K562 (cell line): Measurements from ENCODE around the gene BEST2. TPM values are rescaled to one million over a fixed set of nuclear protein-coding genes. Genes with fewer than 3 reads are reported as not detected.

Experiments
- ARID1B ChIP-seq: fragments of 450-650 bp; IDR thresholded peaks from 2 replicates; pipeline ENCODE4 v1.6.1; 2016; ENCODE audit warnings: antibody characterized with exemption, mild to moderate bottlenecking, inconsistent platforms
- ARID2 ChIP-seq: fragments of 450-650 bp; IDR thresholded peaks from 2 replicates; pipeline ENCODE4 v1.6.1; 2017; ENCODE audit warnings: antibody characterized with exemption, mild to moderate bottlenecking
- DACH1 ChIP-seq: fragments of 450-650 bp; IDR thresholded peaks from 2 replicates; pipeline ENCODE4 v1.6.1; 2018; ENCODE audit not compliant: partially characterized antibody
- HMG20A ChIP-seq: fragments of 450-650 bp; formaldehyde crosslinking; conservative IDR thresholded peaks from 2 replicates; pipeline ENCODE4 v1.4.0; 2020; ENCODE audit warnings: mild to moderate bottlenecking, mixed read lengths
- JUND ChIP-seq, 2 experiments: IDR thresholded peaks; 2 replicates in 1 of 2; 3 replicates in 1 of 2; pipeline ENCODE4 v1.6.1; 2011; ENCODE audit warnings: borderline replicate concordance in 2 of 2, low read depth in 2 of 2, low read length in 2 of 2, improper control_type of control experiment in 1 of 2, missing biosample characterization in 1 of 2, missing genetic modification characterization in 1 of 2, missing genetic modification reagents in 1 of 2
- KAT7 ChIP-seq: sonication (generic); formaldehyde crosslinking; IDR thresholded peaks from 2 replicates; pipeline ENCODE4 v1.8.0; 2022; ENCODE audit warnings: missing genetic modification reagents, mild to moderate bottlenecking, borderline replicate concordance
- KLF13 ChIP-seq: fragments of 450-650 bp; IDR thresholded peaks from 2 replicates; pipeline ENCODE4 v1.6.1; 2016; ENCODE audit warnings: missing genetic modification characterization, low read depth, mild to moderate bottlenecking, missing compliant biosample characterization, moderate library complexity, borderline replicate concordance
- NR2C2 ChIP-seq, 2 experiments: fragments of 200-800 bp in 1 of 2; sonication (Bioruptor generic) in 1 of 2; sonication (generic) in 1 of 2; formaldehyde crosslinking in 1 of 2; IDR thresholded peaks; 2 replicates each; pipeline versions ENCODE4 v1.6.1 to v1.8.0; 2016 to 2022; ENCODE audit warnings: mild to moderate bottlenecking in 1 of 2, missing compliant biosample characterization in 1 of 2, missing genetic modification characterization in 1 of 2, missing genetic modification reagents in 1 of 2
- PURB ChIP-seq: sonication (generic); formaldehyde crosslinking; IDR thresholded peaks from 2 replicates; pipeline ENCODE4 v1.9.0; 2021; ENCODE audit warnings: low read depth, mild to moderate bottlenecking, missing genetic modification reagents
- TFAM ChIP-seq: fragments of 250-450 bp; sonication (Bioruptor Pico); conservative IDR thresholded peaks from 2 replicates; pipeline ENCODE4 v1.5.0; 2021; ENCODE audit warnings: mild to moderate bottlenecking, moderate library complexity
- ZNF134 ChIP-seq: fragments of 250-450 bp; sonication (Bioruptor Pico); conservative IDR thresholded peaks from 2 replicates; pipeline ENCODE4 v1.4.0; 2020
- ZNF212 ChIP-seq: fragments of 450-650 bp; formaldehyde crosslinking; IDR thresholded peaks from 2 replicates; pipeline ENCODE4 v1.4.0; 2020; ENCODE audit warnings: mild to moderate bottlenecking
- ZNF23 ChIP-seq: fragments of 250-450 bp; sonication (Bioruptor Pico); IDR thresholded peaks from 2 replicates; pipeline ENCODE4 v1.4.0; 2020; ENCODE audit warnings: mild to moderate bottlenecking
- ZNF57 ChIP-seq: fragments of 450-650 bp; formaldehyde crosslinking; IDR thresholded peaks from 2 replicates; pipeline ENCODE4 v1.4.0; 2020; ENCODE audit warnings: mild to moderate bottlenecking, moderate library complexity
- ZNF644 ChIP-seq: fragments of 200-800 bp; sonication (Bioruptor generic); IDR thresholded peaks from 2 replicates; pipeline ENCODE4 v1.6.1; 2016; ENCODE audit warnings: low read depth, missing genetic modification characterization, missing compliant biosample characterization
- ZNF766 ChIP-seq: fragments of 200-800 bp; sonication (Bioruptor generic); conservative IDR thresholded peaks from 2 replicates; pipeline ENCODE4 v1.6.1; 2016; ENCODE audit warnings: missing genetic modification characterization, missing compliant biosample characterization
- polyA plus RNA-seq, 8 experiments: library from polyadenylated mRNA; depleted of rRNA in 4 of 8; stranded (reverse) in 5 of 8; unstranded in 3 of 8; fragments of >200 nt; fragmentation: Nextera tagmentation in 2 of 8; fragmentation: Illumina TruSeq in 1 of 8; extraction: Ambion mirVana in 2 of 8; extraction: Trizol in 1 of 8; gene quantifications; 2 replicates each; pipeline versions ENCODE4 v1.2.1 to v1.2.3, GENCODE V29; 2011 to 2014; ENCODE audit warnings: inconsistent platforms in 1 of 8, missing spikeins in 1 of 8
- total RNA-seq, 7 experiments: library from RNA; depleted of rRNA in 6 of 7; stranded (reverse); fragments of >200 nt in 6 of 7; fragmentation: Illumina TruSeq in 2 of 7; extraction: Trizol in 2 of 7; gene quantifications; 2 replicates each; pipeline versions ENCODE4 v1.2.1 to v1.2.3, GENCODE V29; 2011 to 2021; ENCODE audit warnings: low replicate concordance in 1 of 7
- TF ChIP-seq, protein P1 (sequence below): sonication (generic); formaldehyde crosslinking; IDR thresholded peaks from 2 replicates; pipeline ENCODE4 v1.9.0; 2022; ENCODE audit warnings: mild to moderate bottlenecking, missing genetic modification reagents
- TF ChIP-seq, protein P2 (sequence below): sonication (generic); formaldehyde crosslinking; IDR thresholded peaks from 2 replicates; pipeline ENCODE4 v1.8.0; 2022; ENCODE audit warnings: mild to moderate bottlenecking, missing genetic modification reagents
- TF ChIP-seq, protein P3 (sequence below), 2 experiments: fragments of 200-800 bp in 1 of 2; sonication (Bioruptor generic) in 1 of 2; sonication (generic) in 1 of 2; formaldehyde crosslinking in 1 of 2; IDR thresholded peaks in 1 of 2; conservative IDR thresholded peaks in 1 of 2; 2 replicates each; pipeline versions ENCODE4 v1.5.0 to v1.6.1; 2016 to 2020; ENCODE audit warnings: missing compliant biosample characterization in 1 of 2, missing genetic modification characterization in 1 of 2, missing genetic modification reagents in 1 of 2

The BEST2 gene
- total and polyA plus RNA-seq, 9 of the 15 experiments (the other 6 are each of a cell fraction or from before 2014, with no cell fraction given) = not detected

DNA sequence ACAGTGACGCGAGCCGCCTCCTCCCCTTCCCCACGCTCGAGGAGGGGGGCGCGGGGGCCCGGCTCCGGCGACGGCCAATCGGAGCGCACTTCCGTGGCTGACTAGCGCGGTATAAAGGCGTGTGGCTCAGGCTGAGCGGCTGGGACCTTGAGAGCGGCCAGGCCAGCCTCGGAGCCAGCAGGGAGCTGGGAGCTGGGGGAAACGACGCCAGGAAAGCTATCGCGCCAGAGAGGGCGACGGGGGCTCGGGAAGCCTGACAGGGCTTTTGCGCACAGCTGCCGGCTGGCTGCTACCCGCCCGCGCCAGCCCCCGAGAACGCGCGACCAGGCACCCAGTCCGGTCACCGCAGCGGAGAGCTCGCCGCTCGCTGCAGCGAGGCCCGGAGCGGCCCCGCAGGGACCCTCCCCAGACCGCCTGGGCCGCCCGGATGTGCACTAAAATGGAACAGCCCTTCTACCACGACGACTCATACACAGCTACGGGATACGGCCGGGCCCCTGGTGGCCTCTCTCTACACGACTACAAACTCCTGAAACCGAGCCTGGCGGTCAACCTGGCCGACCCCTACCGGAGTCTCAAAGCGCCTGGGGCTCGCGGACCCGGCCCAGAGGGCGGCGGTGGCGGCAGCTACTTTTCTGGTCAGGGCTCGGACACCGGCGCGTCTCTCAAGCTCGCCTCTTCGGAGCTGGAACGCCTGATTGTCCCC, 39.9 kb downstream of the BEST2 start, which contains the start of gene JUNB (continued):
- no peak for TF ChIP-seq ZNF57 (CRISPR knock-in tag)
- no peak for TF ChIP-seq DACH1
- no peak for TF ChIP-seq TFAM
- TF ChIP-seq PURB (CRISPR knock-in tag) = no peak
- TF ChIP-seq ZNF766 = no peak
- peak; percentile 74 for TF ChIP-seq JUND (IDR thresholded peaks at IDR 0.05; ENCODE audit: borderline replicate concordance, low read depth, low read length)
- no peak; the same call in 2 of the 3 replicates for TF ChIP-seq JUND (tag; IDR thresholded peaks at IDR 0.05; ENCODE audit: borderline replicate concordance, low read depth, low read length)
- no peak for TF ChIP-seq ZNF644 (tag)
- TF ChIP-seq, protein P1, sequence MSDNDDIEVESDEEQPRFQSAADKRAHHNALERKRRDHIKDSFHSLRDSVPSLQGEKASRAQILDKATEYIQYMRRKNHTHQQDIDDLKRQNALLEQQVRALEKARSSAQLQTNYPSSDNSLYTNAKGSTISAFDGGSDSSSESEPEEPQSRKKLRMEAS (CRISPR knock-in tag) = peak; percentile 95
- TF ChIP-seq HMG20A (CRISPR knock-in tag) = no peak
- no peak for TF ChIP-seq ZNF212 (CRISPR knock-in tag)
- TF ChIP-seq, protein P2, sequence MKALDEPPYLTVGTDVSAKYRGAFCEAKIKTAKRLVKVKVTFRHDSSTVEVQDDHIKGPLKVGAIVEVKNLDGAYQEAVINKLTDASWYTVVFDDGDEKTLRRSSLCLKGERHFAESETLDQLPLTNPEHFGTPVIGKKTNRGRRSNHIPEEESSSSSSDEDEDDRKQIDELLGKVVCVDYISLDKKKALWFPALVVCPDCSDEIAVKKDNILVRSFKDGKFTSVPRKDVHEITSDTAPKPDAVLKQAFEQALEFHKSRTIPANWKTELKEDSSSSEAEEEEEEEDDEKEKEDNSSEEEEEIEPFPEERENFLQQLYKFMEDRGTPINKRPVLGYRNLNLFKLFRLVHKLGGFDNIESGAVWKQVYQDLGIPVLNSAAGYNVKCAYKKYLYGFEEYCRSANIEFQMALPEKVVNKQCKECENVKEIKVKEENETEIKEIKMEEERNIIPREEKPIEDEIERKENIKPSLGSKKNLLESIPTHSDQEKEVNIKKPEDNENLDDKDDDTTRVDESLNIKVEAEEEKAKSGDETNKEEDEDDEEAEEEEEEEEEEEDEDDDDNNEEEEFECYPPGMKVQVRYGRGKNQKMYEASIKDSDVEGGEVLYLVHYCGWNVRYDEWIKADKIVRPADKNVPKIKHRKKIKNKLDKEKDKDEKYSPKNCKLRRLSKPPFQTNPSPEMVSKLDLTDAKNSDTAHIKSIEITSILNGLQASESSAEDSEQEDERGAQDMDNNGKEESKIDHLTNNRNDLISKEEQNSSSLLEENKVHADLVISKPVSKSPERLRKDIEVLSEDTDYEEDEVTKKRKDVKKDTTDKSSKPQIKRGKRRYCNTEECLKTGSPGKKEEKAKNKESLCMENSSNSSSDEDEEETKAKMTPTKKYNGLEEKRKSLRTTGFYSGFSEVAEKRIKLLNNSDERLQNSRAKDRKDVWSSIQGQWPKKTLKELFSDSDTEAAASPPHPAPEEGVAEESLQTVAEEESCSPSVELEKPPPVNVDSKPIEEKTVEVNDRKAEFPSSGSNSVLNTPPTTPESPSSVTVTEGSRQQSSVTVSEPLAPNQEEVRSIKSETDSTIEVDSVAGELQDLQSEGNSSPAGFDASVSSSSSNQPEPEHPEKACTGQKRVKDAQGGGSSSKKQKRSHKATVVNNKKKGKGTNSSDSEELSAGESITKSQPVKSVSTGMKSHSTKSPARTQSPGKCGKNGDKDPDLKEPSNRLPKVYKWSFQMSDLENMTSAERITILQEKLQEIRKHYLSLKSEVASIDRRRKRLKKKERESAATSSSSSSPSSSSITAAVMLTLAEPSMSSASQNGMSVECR (CRISPR knock-in tag) = peak; percentile 82
- TF ChIP-seq ZNF23 (CRISPR knock-in tag) = no peak
- TF ChIP-seq KLF13 (tag) = no peak
- no peak for TF ChIP-seq ZNF134
- no peak for TF ChIP-seq ARID2
- peak; percentile 47 for TF ChIP-seq ARID1B
- peak; percentile 98 for TF ChIP-seq KAT7
- TF ChIP-seq NR2C2 (CRISPR knock-in tag; IDR thresholded peaks at IDR 0.05) = peak; percentile 73
- no peak for TF ChIP-seq NR2C2 (tag; IDR thresholded peaks at IDR 0.05)
- TF ChIP-seq, protein P3, sequence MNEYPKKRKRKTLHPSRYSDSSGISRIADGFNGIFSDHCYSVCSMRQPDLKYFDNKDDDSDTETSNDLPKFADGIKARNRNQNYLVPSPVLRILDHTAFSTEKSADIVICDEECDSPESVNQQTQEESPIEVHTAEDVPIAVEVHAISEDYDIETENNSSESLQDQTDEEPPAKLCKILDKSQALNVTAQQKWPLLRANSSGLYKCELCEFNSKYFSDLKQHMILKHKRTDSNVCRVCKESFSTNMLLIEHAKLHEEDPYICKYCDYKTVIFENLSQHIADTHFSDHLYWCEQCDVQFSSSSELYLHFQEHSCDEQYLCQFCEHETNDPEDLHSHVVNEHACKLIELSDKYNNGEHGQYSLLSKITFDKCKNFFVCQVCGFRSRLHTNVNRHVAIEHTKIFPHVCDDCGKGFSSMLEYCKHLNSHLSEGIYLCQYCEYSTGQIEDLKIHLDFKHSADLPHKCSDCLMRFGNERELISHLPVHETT (CRISPR knock-in tag; conservative IDR thresholded peaks at IDR 0.05 in 1 of 2, IDR thresholded peaks at IDR 0.05 in 1 of 2) = no peak; a peak in 1 of 4 replicates
